ENCODE data around the gene NHS. TPM values are rescaled to one million over a fixed set of nuclear protein-coding genes. Genes with fewer than 3 reads are reported as not detected.

Gene NHS
- total RNA-seq, 1 experiment from 2014 or later: 5.7 TPM

GRCh38 chrX:17597836-17598439, 222.9 kb downstream of the NHS start:
- DNase-seq (ENCODE audit: low read depth, low spot score) (no peak), ATAC-seq (no peak)
- POLR2A ChIA-PET: no interaction called here
- no peaks in the 10 kb centered on the region for H3K36me3 ChIP-seq (ENCODE audit: control insufficient read depth in 1 of 2, insufficient read depth in 2 of 2, low read length in 2 of 2)
- H3K9me2 ChIP-seq (ENCODE audit: insufficient read depth): no peaks in the 10 kb centered on the region
- CTCF ChIA-PET: no interaction called here
- intact Hi-C loops (cut with micrococcal nuclease): loop anchor here (10.0 kb wide), 1 partner anchor 223 kb away; the partner anchor contains the start of gene NHS
- no TSS peak for BruUV-seq (replicated peaks)
- H3K4me2 ChIP-seq (ENCODE audit: low read length): no peak overlapping the region
- no peaks in the 10 kb centered on the region for H3K79me2 ChIP-seq (ENCODE audit: insufficient read depth, low read length)
- RAD21 ChIA-PET (ENCODE audit: low non-redundant PET in 1 of 2, low total read pairs in 2 of 2, uncharacterized antibody in 2 of 2, unreplicated experiment in 2 of 2): no interaction called here
- no peak for TF ChIP-seq CBX3 (IDR thresholded peaks at IDR 0.05; ENCODE audit: low read depth)
- TF ChIP-seq TCF7L2 (IDR thresholded peaks at IDR 0.05; ENCODE audit: borderline replicate concordance, extremely low read depth, insufficient read depth, insufficient read length): no peak
- no peak for TF ChIP-seq FOSL1 (IDR thresholded peaks at IDR 0.05; ENCODE audit: low read depth)
- TF ChIP-seq POLR2A (IDR thresholded peaks at IDR 0.05; ENCODE audit: borderline replicate concordance, extremely low read depth, insufficient read depth, insufficient read length): no peak
- TF ChIP-seq JUND (IDR thresholded peaks at IDR 0.05): no peak
- TF ChIP-seq, protein P1, sequence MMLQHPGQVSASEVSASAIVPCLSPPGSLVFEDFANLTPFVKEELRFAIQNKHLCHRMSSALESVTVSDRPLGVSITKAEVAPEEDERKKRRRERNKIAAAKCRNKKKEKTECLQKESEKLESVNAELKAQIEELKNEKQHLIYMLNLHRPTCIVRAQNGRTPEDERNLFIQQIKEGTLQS (IDR thresholded peaks at IDR 0.05): no peak
- no peak for TF ChIP-seq RAD21 (IDR thresholded peaks at IDR 0.05; ENCODE audit: low read depth)
- no peak for TF ChIP-seq SRF (IDR thresholded peaks at IDR 0.05; ENCODE audit: low read depth)
- TF ChIP-seq SIN3A (IDR thresholded peaks at IDR 0.05; ENCODE audit: low read depth): no peak
- no peak for TF ChIP-seq ZFX (IDR thresholded peaks at IDR 0.05)
- no peak for TF ChIP-seq POLR2AphosphoS5 (IDR thresholded peaks at IDR 0.05; ENCODE audit: low read depth, low read length)
- TF ChIP-seq EGR1 (IDR thresholded peaks at IDR 0.05; ENCODE audit: low read depth): no peak
- TF ChIP-seq, protein P2, sequence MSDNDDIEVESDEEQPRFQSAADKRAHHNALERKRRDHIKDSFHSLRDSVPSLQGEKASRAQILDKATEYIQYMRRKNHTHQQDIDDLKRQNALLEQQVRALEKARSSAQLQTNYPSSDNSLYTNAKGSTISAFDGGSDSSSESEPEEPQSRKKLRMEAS (IDR thresholded peaks at IDR 0.05): no peak
- no peak for TF ChIP-seq YY1 (IDR thresholded peaks at IDR 0.05; ENCODE audit: extremely low read depth, insufficient replicate concordance, low read depth, low read length)
- TF ChIP-seq, protein P3, sequence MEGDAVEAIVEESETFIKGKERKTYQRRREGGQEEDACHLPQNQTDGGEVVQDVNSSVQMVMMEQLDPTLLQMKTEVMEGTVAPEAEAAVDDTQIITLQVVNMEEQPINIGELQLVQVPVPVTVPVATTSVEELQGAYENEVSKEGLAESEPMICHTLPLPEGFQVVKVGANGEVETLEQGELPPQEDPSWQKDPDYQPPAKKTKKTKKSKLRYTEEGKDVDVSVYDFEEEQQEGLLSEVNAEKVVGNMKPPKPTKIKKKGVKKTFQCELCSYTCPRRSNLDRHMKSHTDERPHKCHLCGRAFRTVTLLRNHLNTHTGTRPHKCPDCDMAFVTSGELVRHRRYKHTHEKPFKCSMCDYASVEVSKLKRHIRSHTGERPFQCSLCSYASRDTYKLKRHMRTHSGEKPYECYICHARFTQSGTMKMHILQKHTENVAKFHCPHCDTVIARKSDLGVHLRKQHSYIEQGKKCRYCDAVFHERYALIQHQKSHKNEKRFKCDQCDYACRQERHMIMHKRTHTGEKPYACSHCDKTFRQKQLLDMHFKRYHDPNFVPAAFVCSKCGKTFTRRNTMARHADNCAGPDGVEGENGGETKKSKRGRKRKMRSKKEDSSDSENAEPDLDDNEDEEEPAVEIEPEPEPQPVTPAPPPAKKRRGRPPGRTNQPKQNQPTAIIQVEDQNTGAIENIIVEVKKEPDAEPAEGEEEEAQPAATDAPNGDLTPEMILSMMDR (IDR thresholded peaks at IDR 0.05 in 2 of 3, conservative IDR thresholded peaks at IDR 0.05 in 1 of 3; ENCODE audit: borderline replicate concordance in 1 of 3, insufficient read depth in 1 of 3, low read depth in 2 of 3, low read length in 2 of 3): no peak
- no peak for TF ChIP-seq EZH2 (IDR thresholded peaks at IDR 0.05)
- TF ChIP-seq ELF1 (IDR thresholded peaks at IDR 0.05; ENCODE audit: borderline replicate concordance, low read depth): no peak
- TF ChIP-seq ZBTB33 (IDR thresholded peaks at IDR 0.05; ENCODE audit: extremely low read depth, insufficient replicate concordance, low read length): no peak
- H3K9ac ChIP-seq (ENCODE audit: low read length): no peak overlapping the region
- peaks cover 0 to 3% of the 10 kb centered on the region in 2 experiments; a peak in 2 of 4 replicates for H3K4me1 ChIP-seq (ENCODE audit: control insufficient read depth in 1 of 2, insufficient read depth in 2 of 2, low read length in 2 of 2)
- no peaks in the 10 kb centered on the region for H3K9me3 ChIP-seq (ENCODE audit: control insufficient read depth in 1 of 2, insufficient read depth in 1 of 2, low read depth in 1 of 2, low read length in 2 of 2)
- no peak overlapping the region for H2AFZ ChIP-seq (ENCODE audit: low read depth, low read length, poor library complexity, severe bottlenecking)
- no peak overlapping the region for H3K27ac ChIP-seq (ENCODE audit: low read depth, low read length)
- H3K4me3 ChIP-seq (replicated peaks in 1 of 2; ENCODE audit: low read depth in 1 of 2, low read length in 2 of 2): no peak overlapping the region
- no peaks in the 10 kb centered on the region for H3K27me3 ChIP-seq (ENCODE audit: insufficient read depth, low read length)
- no peaks in the 10 kb centered on the region for H4K20me1 ChIP-seq (ENCODE audit: insufficient read depth)
